ENCODE measurements around the gene ST14.

GRCh38 chr11:130213143-130213978, 53.8 kb downstream of the ST14 start:
- TF ChIP-seq EP300 (IDR thresholded peaks at IDR 0.05; ENCODE audit: low read depth) (no peak), CTCF (IDR thresholded peaks at IDR 0.05) (peak; percentile 92 to 98 (median 97)), POLR2AphosphoS5 (IDR thresholded peaks at IDR 0.05) (peak in 1 of 3 donors; percentile 27), POLR2A (IDR thresholded peaks at IDR 0.05) (no peak)
